Fibroblast of lung (primary cell): ENCODE results near the gene CDR2. TPM values are rescaled to one million over a fixed set of nuclear protein-coding genes. Genes with fewer than 3 reads are reported as not detected.

Source experiments
- DNase-seq, 2 donors: peaks; one replicate each; pipeline versions ENCODE4 v3.0.0 to v3.0.0-alpha.2; 2010; ENCODE audit warnings: low read depth in 2 of 2
- H2AFZ ChIP-seq: 2 replicates; pipeline ENCODE4 v1.5.1; 2012; ENCODE audit warnings: low read length, control low read depth, inconsistent platforms
- H3K27ac ChIP-seq: 2 replicates; pipeline ENCODE4 v1.5.1; 2011; ENCODE audit warnings: low read length, control low read depth; ENCODE audit not compliant: insufficient read depth
- H3K27me3 ChIP-seq: 2 replicates; pipeline ENCODE4 v1.5.1; 2011; ENCODE audit warnings: mild to moderate bottlenecking, low read length; ENCODE audit not compliant: control insufficient read depth, insufficient read depth
- H3K36me3 ChIP-seq: 2 replicates; pipeline ENCODE4 v1.5.1; 2011; ENCODE audit warnings: low read length; ENCODE audit not compliant: control insufficient read depth, insufficient read depth
- H3K4me1 ChIP-seq: 2 replicates; pipeline ENCODE4 v1.5.1; 2011; ENCODE audit warnings: low read length; ENCODE audit not compliant: control insufficient read depth, insufficient read depth; ENCODE audit errors: extremely low read depth
- H3K4me2 ChIP-seq: 2 replicates; pipeline ENCODE4 v1.5.1; 2011; ENCODE audit warnings: low read length, control low read depth; ENCODE audit not compliant: insufficient read depth; ENCODE audit errors: extremely low read depth
- H3K4me3 ChIP-seq, 4 experiments: fragments of 200-600 bp in 1 of 4; sonication (generic) in 1 of 4; replicated peaks in 1 of 4; 2 replicates each; pipeline ENCODE4 v1.5.1; 2011 to 2016; ENCODE audit warnings: low read length in 4 of 4, low read depth in 3 of 4, mild to moderate bottlenecking in 3 of 4, control low read depth in 2 of 4, inconsistent platforms in 1 of 4, mixed read lengths in 1 of 4; ENCODE audit not compliant: insufficient read depth in 1 of 4; ENCODE audit errors: control extremely low read depth in 1 of 4
- H3K79me2 ChIP-seq: 2 replicates; pipeline ENCODE4 v1.5.1; 2012; ENCODE audit warnings: mild to moderate bottlenecking, low read length, inconsistent platforms; ENCODE audit not compliant: control insufficient read depth, insufficient read depth
- H3K9ac ChIP-seq: 2 replicates; pipeline ENCODE4 v1.5.1; 2011; ENCODE audit warnings: mild to moderate bottlenecking, low read length, control low read depth; ENCODE audit not compliant: insufficient read depth
- H3K9me3 ChIP-seq: 2 replicates; pipeline ENCODE4 v1.5.1; 2012; ENCODE audit warnings: low read depth, low read length; ENCODE audit not compliant: control insufficient read depth, insufficient read depth
- H4K20me1 ChIP-seq: 2 replicates; pipeline ENCODE4 v1.5.1; 2011; ENCODE audit warnings: low read length; ENCODE audit not compliant: control insufficient read depth, insufficient read depth; ENCODE audit errors: extremely low read depth
- EZH2 ChIP-seq: IDR thresholded peaks from 2 replicates; pipeline ENCODE4 v1.5.1; 2012; ENCODE audit warnings: low read length, control low read depth, mild to moderate bottlenecking; ENCODE audit errors: missing control alignments
- polyA plus RNA-seq, 2 donors: library from polyadenylated mRNA; depleted of rRNA in 1 of 2; stranded (reverse) in 1 of 2; unstranded in 1 of 2; fragments of >200 nt; gene quantifications; 2 replicates each; pipeline ENCODE4 v1.2.1, GENCODE V29; 2011 to 2012; ENCODE audit warnings: missing spikeins in 1 of 2
- total RNA-seq: library from RNA; depleted of rRNA; stranded (reverse); fragments of >200 nt; gene quantifications from 2 replicates; pipeline ENCODE4 v1.2.1, GENCODE V29; 2014
- TF ChIP-seq, protein P1 (sequence below), 2 donors: IDR thresholded peaks in 1 of 2; conservative IDR thresholded peaks in 1 of 2; 1 replicate in 1 of 2; 2 replicates in 1 of 2; pipeline ENCODE4 v1.5.1; 2011 to 2012; ENCODE audit warnings: low read length in 2 of 2, control low read depth in 1 of 2, inconsistent platforms in 1 of 2, low read depth in 1 of 2, mild to moderate bottlenecking in 1 of 2

The CDR2 gene
- total and polyA plus RNA-seq, 2 donors (not counting 1 experiment from before 2014, with no cell fraction given) = 60.1 to 73.8 TPM

DNA sequence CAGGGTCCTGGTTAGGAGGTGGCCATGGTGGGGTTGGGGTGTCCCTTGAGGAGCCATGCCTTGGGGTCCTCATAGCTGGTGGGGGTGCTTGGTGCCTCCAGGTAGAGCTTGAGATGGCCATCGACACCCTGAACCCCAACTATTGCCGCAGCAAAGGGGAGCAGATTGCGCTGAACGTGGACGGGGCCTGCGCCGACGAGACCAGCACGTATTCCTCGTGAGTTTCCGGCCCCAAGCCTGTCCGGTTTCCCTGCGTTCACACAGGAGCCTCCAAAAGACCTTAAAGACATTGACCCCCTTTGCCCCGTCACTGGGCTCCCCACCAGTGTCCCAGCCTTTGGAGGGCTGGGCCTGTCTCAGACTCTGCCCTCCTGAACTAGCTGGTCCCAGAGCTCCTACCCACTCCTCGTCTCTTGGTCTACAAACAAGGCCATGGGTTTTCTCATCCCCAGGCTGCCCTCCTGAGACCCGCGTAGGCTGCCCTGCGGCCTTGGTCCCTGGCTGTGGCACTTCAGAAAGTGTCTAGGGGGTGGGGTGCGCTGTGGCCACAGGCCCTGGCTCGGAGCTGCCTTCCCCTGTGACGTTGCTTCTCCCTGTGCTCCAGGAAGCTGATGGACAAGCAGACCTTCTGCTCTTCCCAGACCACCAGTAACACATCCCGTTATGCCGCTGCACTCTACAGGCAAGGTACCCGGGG lies 65.4 kb downstream of the CDR2 start:
- Histone ChIP-seq H3K9ac (no peak overlapping the region), H3K4me3 (no peak overlapping the region), H4K20me1 (no peaks in the 10 kb centered on the region), H2AFZ (no peak overlapping the region), H3K9me3 (no peaks in the 10 kb centered on the region), H3K4me2 (no peak overlapping the region), H3K27ac (no peak overlapping the region), H3K27me3 (no peaks in the 10 kb centered on the region), H3K4me1 (no peaks in the 10 kb centered on the region), H3K36me3 (peaks cover 20% of the 10 kb centered on the region), H3K79me2 (no peaks in the 10 kb centered on the region)
- no peak for DNase-seq
- TF ChIP-seq EZH2 = no peak
- TF ChIP-seq, protein P1, sequence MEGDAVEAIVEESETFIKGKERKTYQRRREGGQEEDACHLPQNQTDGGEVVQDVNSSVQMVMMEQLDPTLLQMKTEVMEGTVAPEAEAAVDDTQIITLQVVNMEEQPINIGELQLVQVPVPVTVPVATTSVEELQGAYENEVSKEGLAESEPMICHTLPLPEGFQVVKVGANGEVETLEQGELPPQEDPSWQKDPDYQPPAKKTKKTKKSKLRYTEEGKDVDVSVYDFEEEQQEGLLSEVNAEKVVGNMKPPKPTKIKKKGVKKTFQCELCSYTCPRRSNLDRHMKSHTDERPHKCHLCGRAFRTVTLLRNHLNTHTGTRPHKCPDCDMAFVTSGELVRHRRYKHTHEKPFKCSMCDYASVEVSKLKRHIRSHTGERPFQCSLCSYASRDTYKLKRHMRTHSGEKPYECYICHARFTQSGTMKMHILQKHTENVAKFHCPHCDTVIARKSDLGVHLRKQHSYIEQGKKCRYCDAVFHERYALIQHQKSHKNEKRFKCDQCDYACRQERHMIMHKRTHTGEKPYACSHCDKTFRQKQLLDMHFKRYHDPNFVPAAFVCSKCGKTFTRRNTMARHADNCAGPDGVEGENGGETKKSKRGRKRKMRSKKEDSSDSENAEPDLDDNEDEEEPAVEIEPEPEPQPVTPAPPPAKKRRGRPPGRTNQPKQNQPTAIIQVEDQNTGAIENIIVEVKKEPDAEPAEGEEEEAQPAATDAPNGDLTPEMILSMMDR (conservative IDR thresholded peaks at IDR 0.05 in 1 of 2, IDR thresholded peaks at IDR 0.05 in 1 of 2; ENCODE audit: low read depth in 1 of 2, low read length in 2 of 2) = no peak

DNA sequence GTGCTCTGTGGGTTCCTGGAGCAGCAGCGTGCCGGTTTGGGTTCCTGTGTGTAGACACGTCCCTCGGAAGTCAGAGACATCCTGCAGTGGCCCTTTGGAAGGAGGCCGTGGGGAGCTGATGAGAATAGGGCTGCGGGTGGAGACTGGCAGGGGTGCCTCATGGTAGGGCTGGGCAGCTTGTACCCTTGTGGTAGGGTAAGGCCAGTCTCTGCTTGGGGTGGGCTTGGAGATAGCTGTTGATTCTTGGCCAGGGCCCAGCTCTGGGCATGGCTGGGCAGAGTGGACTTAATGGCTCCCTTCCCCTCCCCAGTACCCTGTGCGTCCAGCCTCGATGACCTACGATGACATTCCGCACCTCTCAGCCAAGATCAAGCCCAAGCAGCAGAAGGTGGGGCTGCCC lies 66.6 kb downstream of the CDR2 start:
- Histone ChIP-seq H3K9me3 (no peaks in the 10 kb centered on the region), H3K4me2 (no peak overlapping the region), H3K4me3 (no peak overlapping the region), H4K20me1 (no peaks in the 10 kb centered on the region), H3K4me1 (no peaks in the 10 kb centered on the region), H3K27ac (no peak overlapping the region), H2AFZ (no peak overlapping the region), H3K79me2 (no peaks in the 10 kb centered on the region), H3K36me3 (peaks cover 22% of the 10 kb centered on the region), H3K9ac (no peak overlapping the region), H3K27me3 (no peaks in the 10 kb centered on the region)
- DNase-seq = no peak
- no peak for TF ChIP-seq EZH2
- TF ChIP-seq, protein P1 (conservative IDR thresholded peaks at IDR 0.05 in 1 of 2, IDR thresholded peaks at IDR 0.05 in 1 of 2; ENCODE audit: low read depth in 1 of 2, low read length in 2 of 2) = no peak

DNA sequence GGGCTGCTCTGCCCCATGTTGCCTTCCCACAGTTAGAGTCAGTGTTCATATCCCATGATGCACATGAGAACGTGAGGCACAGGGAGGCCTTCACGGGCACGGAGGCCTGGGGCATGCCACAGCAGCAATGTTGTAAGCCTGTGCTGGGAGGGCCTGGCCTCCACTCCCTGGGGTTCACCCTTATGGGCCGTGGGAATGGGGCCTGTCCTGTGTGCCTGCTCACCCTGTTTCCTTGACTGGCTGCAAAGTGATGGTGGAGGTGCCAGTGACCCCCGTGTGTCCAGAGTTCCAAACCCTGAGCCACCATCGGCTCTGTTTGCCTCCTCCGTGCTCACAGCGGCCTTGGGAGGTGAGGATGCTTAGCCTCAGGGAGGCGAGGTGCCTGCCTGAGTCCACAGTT lies 67.6 kb downstream of the CDR2 start:
- H4K20me1 ChIP-seq = no peaks in the 10 kb centered on the region
- H3K9ac ChIP-seq = no peak overlapping the region
- no peak overlapping the region for H3K4me3 ChIP-seq
- peaks cover 28% of the 10 kb centered on the region for H3K36me3 ChIP-seq
- TF ChIP-seq, protein P1 (conservative IDR thresholded peaks at IDR 0.05 in 1 of 2, IDR thresholded peaks at IDR 0.05 in 1 of 2; ENCODE audit: low read depth in 1 of 2, low read length in 2 of 2) = no peak
- no peak for TF ChIP-seq EZH2
- H2AFZ ChIP-seq = no peak overlapping the region
- peaks cover 2% of the 10 kb centered on the region for H3K79me2 ChIP-seq
- DNase-seq = no peak
- H3K4me2 ChIP-seq = no peak overlapping the region
- no peaks in the 10 kb centered on the region for H3K9me3 ChIP-seq
- no peaks in the 10 kb centered on the region for H3K27me3 ChIP-seq
- no peak overlapping the region for H3K27ac ChIP-seq
- no peaks in the 10 kb centered on the region for H3K4me1 ChIP-seq
